WTC11 (cell line): Measurements from ENCODE around the gene TBC1D22A. TPM values are rescaled to one million over a fixed set of nuclear protein-coding genes. Genes with fewer than 3 reads are reported as not detected.

Experiments used
- ATAC-seq: fragments of 200-7000 bp; cut with Tn5 transposase; 2 replicates; pipeline ENCODE4 v1.10.0; 2021; ENCODE audit warnings: mild to moderate bottlenecking, moderate library complexity
- CTCF ChIA-PET: fragments of 300-600 bp; sonication (Branson Sonifier 250); formaldehyde crosslinking; loops from one replicate; lab custom pipeline; 2021; ENCODE audit warnings: antibody characterized with exemption; lab: Charles Lee
- POLR2A ChIA-PET: fragments of 350-600 bp; sonication (Branson Sonifier 250); formaldehyde crosslinking; loops from one replicate; lab custom pipeline; 2021; ENCODE audit warnings: antibody characterized with exemption; lab: Charles Lee
- DNase-seq: peaks from one replicate; pipeline ENCODE4 v3.0.0; 2021; ENCODE audit warnings: low spot score
- H3K27ac Mint-ChIP-seq: 2 replicates; pipeline ENCODE4 v1.8.0; 2021; ENCODE audit warnings: mixed read lengths
- H3K27me3 Mint-ChIP-seq: 2 replicates; pipeline ENCODE4 v1.8.0; 2021; ENCODE audit warnings: low read depth, mild to moderate bottlenecking, moderate library complexity, mixed read lengths
- H3K36me3 Mint-ChIP-seq: 2 replicates; pipeline ENCODE4 v1.8.0; 2021; ENCODE audit warnings: mixed read lengths
- H3K4me1 Mint-ChIP-seq: 2 replicates; pipeline ENCODE4 v1.8.0; 2022; ENCODE audit warnings: mixed read lengths
- H3K4me3 Mint-ChIP-seq: 2 replicates; pipeline ENCODE4 v1.8.0; 2021; ENCODE audit warnings: mild to moderate bottlenecking, moderate library complexity, mixed read lengths
- H3K9me3 Mint-ChIP-seq: 2 replicates; pipeline ENCODE4 v1.8.0; 2021; ENCODE audit warnings: mixed read lengths
- AR ChIP-seq: fragments of 250-450 bp; sonication (Bioruptor Pico); IDR thresholded peaks from 2 replicates; pipeline ENCODE4 v1.9.0; 2021; ENCODE audit warnings: mild to moderate bottlenecking
- ATF6 ChIP-seq: sonication (generic); formaldehyde crosslinking; IDR thresholded peaks from 2 replicates; pipeline ENCODE4 v1.8.1; 2023; ENCODE audit warnings: mild to moderate bottlenecking, missing genetic modification reagents
- CREB1 ChIP-seq: sonication (generic); formaldehyde crosslinking; IDR thresholded peaks from 2 replicates; pipeline ENCODE4 v1.8.0; 2023; ENCODE audit warnings: mild to moderate bottlenecking, missing genetic modification reagents
- CREM ChIP-seq: sonication (generic); formaldehyde crosslinking; IDR thresholded peaks from 2 replicates; pipeline ENCODE4 v1.8.1; 2022; ENCODE audit warnings: mild to moderate bottlenecking, missing genetic modification reagents, moderate library complexity
- ELF4 ChIP-seq: sonication (generic); formaldehyde crosslinking; IDR thresholded peaks from 2 replicates; pipeline ENCODE4 v1.8.1; 2022; ENCODE audit warnings: low read depth, mild to moderate bottlenecking, moderate library complexity, missing genetic modification reagents
- EMX1 ChIP-seq: fragments of 250-450 bp; sonication (Bioruptor Pico); IDR thresholded peaks from 2 replicates; pipeline ENCODE4 v1.8.0; 2021; ENCODE audit warnings: mild to moderate bottlenecking
- ERG ChIP-seq: fragments of 250-450 bp; sonication (Bioruptor Pico); IDR thresholded peaks from 2 replicates; pipeline ENCODE4 v1.8.0; 2021; ENCODE audit warnings: mild to moderate bottlenecking
- FOXJ3 ChIP-seq: sonication (generic); formaldehyde crosslinking; IDR thresholded peaks from 2 replicates; pipeline ENCODE4 v1.9.0; 2021; ENCODE audit warnings: missing genetic modification reagents, mild to moderate bottlenecking, borderline replicate concordance
- FOXP1 ChIP-seq: sonication (generic); formaldehyde crosslinking; IDR thresholded peaks from 2 replicates; pipeline ENCODE4 v1.8.0; 2022; ENCODE audit warnings: missing genetic modification reagents, mild to moderate bottlenecking, moderate library complexity, borderline replicate concordance
- FOXP4 ChIP-seq: sonication (generic); formaldehyde crosslinking; IDR thresholded peaks from 2 replicates; pipeline ENCODE4 v1.8.0; 2022; ENCODE audit warnings: mild to moderate bottlenecking, missing genetic modification reagents
- GABPB1 ChIP-seq: sonication (generic); formaldehyde crosslinking; IDR thresholded peaks from 2 replicates; pipeline ENCODE4 v1.8.1; 2023; ENCODE audit warnings: mild to moderate bottlenecking, missing genetic modification reagents
- GTF2I ChIP-seq: fragments of 250-450 bp; sonication (Bioruptor Pico); conservative IDR thresholded peaks from 2 replicates; pipeline ENCODE4 v1.4.0; 2021; ENCODE audit warnings: mild to moderate bottlenecking
- HMGA2 ChIP-seq: fragments of 250-450 bp; sonication (Bioruptor Pico); IDR thresholded peaks from 2 replicates; pipeline ENCODE4 v1.4.0; 2021; ENCODE audit warnings: mild to moderate bottlenecking, moderate library complexity
- JAZF1 ChIP-seq: fragments of 250-450 bp; sonication (Bioruptor Pico); IDR thresholded peaks from 2 replicates; pipeline ENCODE4 v1.9.0; 2021; ENCODE audit warnings: moderate library complexity, mild to moderate bottlenecking, inconsistent platforms
- KAT7 ChIP-seq: sonication (generic); formaldehyde crosslinking; IDR thresholded peaks from 2 replicates; pipeline ENCODE4 v1.8.1; 2023; ENCODE audit warnings: missing genetic modification reagents, mild to moderate bottlenecking, borderline replicate concordance
- MAX ChIP-seq: sonication (generic); formaldehyde crosslinking; IDR thresholded peaks from 2 replicates; pipeline ENCODE4 v1.8.0; 2022; ENCODE audit warnings: mild to moderate bottlenecking, missing genetic modification reagents
- MXD4 ChIP-seq: fragments of 250-450 bp; sonication (Bioruptor Pico); IDR thresholded peaks from 2 replicates; pipeline ENCODE4 v1.8.0; 2021; ENCODE audit warnings: mild to moderate bottlenecking, moderate library complexity, borderline replicate concordance
- NR3C1 ChIP-seq: sonication (generic); formaldehyde crosslinking; conservative IDR thresholded peaks from 2 replicates; pipeline ENCODE4 v1.8.1; 2023; ENCODE audit warnings: low read depth, mild to moderate bottlenecking, missing genetic modification reagents
- SOX15 ChIP-seq: fragments of 250-450 bp; sonication (Bioruptor Pico); IDR thresholded peaks from 2 replicates; pipeline ENCODE4 v1.9.0; 2021; ENCODE audit warnings: mild to moderate bottlenecking
- USF1 ChIP-seq: sonication (generic); formaldehyde crosslinking; IDR thresholded peaks from 2 replicates; pipeline ENCODE4 v1.8.0; 2022; ENCODE audit warnings: mild to moderate bottlenecking, missing genetic modification reagents
- ZBTB43 ChIP-seq: sonication (generic); formaldehyde crosslinking; IDR thresholded peaks from 2 replicates; pipeline ENCODE4 v1.8.1; 2023; ENCODE audit warnings: mild to moderate bottlenecking, missing genetic modification reagents
- ZNF138 ChIP-seq: sonication (generic); formaldehyde crosslinking; conservative IDR thresholded peaks from 2 replicates; pipeline ENCODE4 v1.8.1; 2022; ENCODE audit warnings: mild to moderate bottlenecking, moderate library complexity, missing genetic modification reagents
- ZNF232 ChIP-seq: sonication (generic); formaldehyde crosslinking; IDR thresholded peaks from 2 replicates; pipeline ENCODE4 v1.8.0; 2022; ENCODE audit warnings: mild to moderate bottlenecking, missing genetic modification reagents
- ZNF532 ChIP-seq: fragments of 250-450 bp; sonication (Bioruptor Pico); IDR thresholded peaks from 2 replicates; pipeline ENCODE4 v1.9.0; 2021; ENCODE audit warnings: mild to moderate bottlenecking, borderline replicate concordance
- ZNF671 ChIP-seq: fragments of 250-450 bp; sonication (Bioruptor Pico); IDR thresholded peaks from 2 replicates; pipeline ENCODE4 v1.8.0; 2021; ENCODE audit warnings: mild to moderate bottlenecking
- total RNA-seq: library from RNA; stranded (reverse); gene quantifications from 3 replicates; pipeline ENCODE4 v1.2.3, GENCODE V29; 2021

TBC1D22A gene
- total RNA-seq, 1 experiment from 2014 or later: 18.1 TPM

- TF ChIP-seq ATF6 (CRISPR knock-in tag) (no peak), GTF2I (no peak), FOXP4 (no peak), MXD4 (CRISPR knock-in tag) (no peak), ZNF138 (CRISPR knock-in tag) (no peak), ERG (no peak), ZNF232 (CRISPR knock-in tag) (no peak), ZNF532 (CRISPR knock-in tag) (no peak), SOX15 (CRISPR knock-in tag) (no peak), CREM (no peak), JAZF1 (CRISPR knock-in tag) (no peak), CREB1 (CRISPR knock-in tag) (no peak)
- TF ChIP-seq, all 79 proteins: peak for 0
Observed at GRCh38 chr22:47158457-47158856, 396.0 kb downstream of the TBC1D22A start (continued).

GRCh38 chr22:47159592-47159991 lies 397.1 kb downstream of the TBC1D22A start:
- Mint-ChIP-seq H3K27ac (no peak overlapping the region), H3K4me3 (no peak overlapping the region), H3K4me1 (no peaks in the 10 kb centered on the region), H3K27me3 (no peaks in the 10 kb centered on the region), H3K9me3 (no peaks in the 10 kb centered on the region), H3K36me3 (no peaks in the 10 kb centered on the region)
- no peak for ATAC-seq
- ChIA-PET CTCF (no interaction called here), POLR2A (no interaction called here)
- DNase-seq: no peak
- TF ChIP-seq NR3C1 (CRISPR knock-in tag) (no peak), ELF4 (CRISPR knock-in tag) (no peak), FOXJ3 (no peak), USF1 (no peak), GABPB1 (CRISPR knock-in tag) (no peak), ZBTB43 (CRISPR knock-in tag) (no peak), HMGA2 (CRISPR knock-in tag) (no peak), MAX (CRISPR knock-in tag) (no peak), ZNF671 (CRISPR knock-in tag) (no peak), AR (CRISPR knock-in tag) (no peak), FOXP1 (CRISPR knock-in tag) (no peak), KAT7 (no peak), EMX1 (CRISPR knock-in tag) (no peak)
